ENCODE data around the gene ACAT2.

ACAT2 gene

DNA sequence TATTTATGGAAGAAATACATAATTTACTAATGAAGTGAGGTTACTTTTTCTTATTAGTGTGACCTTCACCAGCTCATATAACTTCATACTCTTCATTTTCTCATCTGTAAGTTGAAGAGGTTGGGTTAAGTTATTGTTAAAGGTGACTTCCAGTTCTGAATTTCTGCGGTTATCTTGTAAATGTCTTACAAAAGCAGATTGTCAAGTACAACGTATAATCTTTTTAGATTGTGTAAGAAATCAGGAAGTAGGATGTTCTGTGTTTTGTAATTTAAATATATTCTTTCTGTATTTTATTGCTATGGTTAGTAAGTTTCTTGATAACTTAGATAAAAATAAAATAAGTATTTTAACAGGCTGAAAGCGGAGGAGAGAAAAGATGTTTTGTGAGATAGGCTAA, 22.5 kb upstream of the ACAT2 start:
- Histone ChIP-seq H3K27ac (replicated peaks) (peak overlapping the region; percentile 42), H3K4me3 (replicated peaks; ENCODE audit: insufficient read depth, low read length) (no peak overlapping the region), H3K27me3 (ENCODE audit: insufficient read depth, poor library complexity, severe bottlenecking) (no peaks in the 10 kb centered on the region)
- TF ChIP-seq GABPA (IDR thresholded peaks at IDR 0.05; ENCODE audit: low read depth) (no peak), SPI1 (IDR thresholded peaks at IDR 0.05; ENCODE audit: borderline replicate concordance, low read depth) (no peak), POLR2AphosphoS5 (IDR thresholded peaks at IDR 0.05; ENCODE audit: low read depth) (no peak)
- TF ChIP-seq, protein P1, sequence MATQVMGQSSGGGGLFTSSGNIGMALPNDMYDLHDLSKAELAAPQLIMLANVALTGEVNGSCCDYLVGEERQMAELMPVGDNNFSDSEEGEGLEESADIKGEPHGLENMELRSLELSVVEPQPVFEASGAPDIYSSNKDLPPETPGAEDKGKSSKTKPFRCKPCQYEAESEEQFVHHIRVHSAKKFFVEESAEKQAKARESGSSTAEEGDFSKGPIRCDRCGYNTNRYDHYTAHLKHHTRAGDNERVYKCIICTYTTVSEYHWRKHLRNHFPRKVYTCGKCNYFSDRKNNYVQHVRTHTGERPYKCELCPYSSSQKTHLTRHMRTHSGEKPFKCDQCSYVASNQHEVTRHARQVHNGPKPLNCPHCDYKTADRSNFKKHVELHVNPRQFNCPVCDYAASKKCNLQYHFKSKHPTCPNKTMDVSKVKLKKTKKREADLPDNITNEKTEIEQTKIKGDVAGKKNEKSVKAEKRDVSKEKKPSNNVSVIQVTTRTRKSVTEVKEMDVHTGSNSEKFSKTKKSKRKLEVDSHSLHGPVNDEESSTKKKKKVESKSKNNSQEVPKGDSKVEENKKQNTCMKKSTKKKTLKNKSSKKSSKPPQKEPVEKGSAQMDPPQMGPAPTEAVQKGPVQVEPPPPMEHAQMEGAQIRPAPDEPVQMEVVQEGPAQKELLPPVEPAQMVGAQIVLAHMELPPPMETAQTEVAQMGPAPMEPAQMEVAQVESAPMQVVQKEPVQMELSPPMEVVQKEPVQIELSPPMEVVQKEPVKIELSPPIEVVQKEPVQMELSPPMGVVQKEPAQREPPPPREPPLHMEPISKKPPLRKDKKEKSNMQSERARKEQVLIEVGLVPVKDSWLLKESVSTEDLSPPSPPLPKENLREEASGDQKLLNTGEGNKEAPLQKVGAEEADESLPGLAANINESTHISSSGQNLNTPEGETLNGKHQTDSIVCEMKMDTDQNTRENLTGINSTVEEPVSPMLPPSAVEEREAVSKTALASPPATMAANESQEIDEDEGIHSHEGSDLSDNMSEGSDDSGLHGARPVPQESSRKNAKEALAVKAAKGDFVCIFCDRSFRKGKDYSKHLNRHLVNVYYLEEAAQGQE (IDR thresholded peaks at IDR 0.05; ENCODE audit: insufficient replicate concordance, low read depth) = no peak
- TF ChIP-seq, protein P2, sequence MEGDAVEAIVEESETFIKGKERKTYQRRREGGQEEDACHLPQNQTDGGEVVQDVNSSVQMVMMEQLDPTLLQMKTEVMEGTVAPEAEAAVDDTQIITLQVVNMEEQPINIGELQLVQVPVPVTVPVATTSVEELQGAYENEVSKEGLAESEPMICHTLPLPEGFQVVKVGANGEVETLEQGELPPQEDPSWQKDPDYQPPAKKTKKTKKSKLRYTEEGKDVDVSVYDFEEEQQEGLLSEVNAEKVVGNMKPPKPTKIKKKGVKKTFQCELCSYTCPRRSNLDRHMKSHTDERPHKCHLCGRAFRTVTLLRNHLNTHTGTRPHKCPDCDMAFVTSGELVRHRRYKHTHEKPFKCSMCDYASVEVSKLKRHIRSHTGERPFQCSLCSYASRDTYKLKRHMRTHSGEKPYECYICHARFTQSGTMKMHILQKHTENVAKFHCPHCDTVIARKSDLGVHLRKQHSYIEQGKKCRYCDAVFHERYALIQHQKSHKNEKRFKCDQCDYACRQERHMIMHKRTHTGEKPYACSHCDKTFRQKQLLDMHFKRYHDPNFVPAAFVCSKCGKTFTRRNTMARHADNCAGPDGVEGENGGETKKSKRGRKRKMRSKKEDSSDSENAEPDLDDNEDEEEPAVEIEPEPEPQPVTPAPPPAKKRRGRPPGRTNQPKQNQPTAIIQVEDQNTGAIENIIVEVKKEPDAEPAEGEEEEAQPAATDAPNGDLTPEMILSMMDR (IDR thresholded peaks at IDR 0.05; ENCODE audit: insufficient read depth, low read length) = no peak
- DNase-seq (ENCODE audit: low read depth in 1 of 2, low spot score in 1 of 2) = no peak

DNA sequence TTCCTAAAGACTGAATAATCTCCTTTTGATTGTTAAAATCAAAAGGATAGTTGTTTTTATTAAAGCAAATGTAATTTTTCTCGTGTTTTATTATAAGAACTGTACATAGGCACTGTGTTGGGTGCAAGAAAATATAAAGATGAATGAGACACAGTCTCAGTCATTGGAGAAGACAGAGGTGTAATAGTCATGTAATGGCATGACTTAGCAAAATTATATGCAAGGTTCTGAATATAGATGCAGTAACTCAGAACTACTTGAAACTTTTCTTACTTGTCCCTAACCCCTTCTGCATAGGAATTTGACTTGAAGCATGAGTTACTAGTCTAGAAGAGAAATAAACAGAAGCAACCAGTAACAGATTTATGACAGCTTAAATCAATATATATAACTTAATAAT, 19.7 kb upstream of the ACAT2 start:
- DNase-seq (ENCODE audit: low read depth in 1 of 2, low spot score in 1 of 2) = no peak
- TF ChIP-seq POLR2AphosphoS5 (IDR thresholded peaks at IDR 0.05; ENCODE audit: low read depth) (no peak), SPI1 (IDR thresholded peaks at IDR 0.05; ENCODE audit: borderline replicate concordance, low read depth) (no peak), GABPA (IDR thresholded peaks at IDR 0.05; ENCODE audit: low read depth) (no peak)
- TF ChIP-seq, protein P1 (IDR thresholded peaks at IDR 0.05; ENCODE audit: insufficient replicate concordance, low read depth) = no peak
- TF ChIP-seq, protein P2 (IDR thresholded peaks at IDR 0.05; ENCODE audit: insufficient read depth, low read length) = no peak
- H3K27ac ChIP-seq (replicated peaks) = no peak overlapping the region
- no peak overlapping the region for H3K4me3 ChIP-seq (replicated peaks; ENCODE audit: insufficient read depth, low read length)
- H3K27me3 ChIP-seq (ENCODE audit: insufficient read depth, poor library complexity, severe bottlenecking) = no peaks in the 10 kb centered on the region

DNA sequence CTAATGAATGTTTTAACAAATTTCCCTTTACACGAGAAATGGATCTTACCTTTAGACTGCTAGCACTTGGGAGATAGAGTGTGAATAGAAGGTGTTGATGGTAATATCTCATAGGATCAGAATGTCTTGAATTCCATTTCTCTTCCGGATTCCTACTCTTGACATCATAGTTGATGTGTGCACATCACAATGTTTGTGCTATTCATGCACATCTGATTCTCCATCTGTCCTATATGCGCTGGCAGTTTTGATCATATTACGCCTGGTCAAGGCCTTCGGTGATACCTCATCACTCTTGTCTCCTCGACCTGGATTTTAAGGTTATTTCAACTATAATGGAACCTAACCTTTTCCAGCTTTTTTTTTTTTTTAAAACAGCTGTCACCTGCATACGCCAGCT, 16.8 kb upstream of the ACAT2 start:
- TF ChIP-seq, protein P1 (IDR thresholded peaks at IDR 0.05; ENCODE audit: insufficient replicate concordance, low read depth) = no peak
- TF ChIP-seq POLR2AphosphoS5 (IDR thresholded peaks at IDR 0.05; ENCODE audit: low read depth) (no peak), SPI1 (IDR thresholded peaks at IDR 0.05; ENCODE audit: borderline replicate concordance, low read depth) (no peak), GABPA (IDR thresholded peaks at IDR 0.05; ENCODE audit: low read depth) (no peak)
- TF ChIP-seq, protein P2 (IDR thresholded peaks at IDR 0.05; ENCODE audit: insufficient read depth, low read length) = no peak
- Histone ChIP-seq H3K4me3 (replicated peaks; ENCODE audit: insufficient read depth, low read length) (no peak overlapping the region), H3K27ac (replicated peaks) (no peak overlapping the region), H3K27me3 (ENCODE audit: insufficient read depth, poor library complexity, severe bottlenecking) (no peaks in the 10 kb centered on the region)
- DNase-seq (ENCODE audit: low read depth in 1 of 2, low spot score in 1 of 2) = no peak
